Kidney (tissue), 14 donors: ENCODE results near the gene TEX264. TPM values are rescaled to one million over a fixed set of nuclear protein-coding genes. Genes with fewer than 3 reads are reported as not detected.

ENCODE experiments used
- DNase-seq, 5 donors: peaks; one replicate each; pipeline ENCODE4 v3.0.0-alpha.2; 2013 to 2020
- FAIRE-seq: peaks from 2 replicates; lab custom pipeline; 2012; peaks lifted over from hg19 to GRCh38; lab: Jason Lieb, UNC
- H3K27ac ChIP-seq, 2 donors: one replicate each; pipeline ENCODE4 v1.7.0; 2013; ENCODE audit warnings: low read depth in 2 of 2, low read length in 2 of 2, inconsistent platforms in 1 of 2
- H3K27me3 ChIP-seq: one replicate; pipeline ENCODE4 v1.7.1; 2013; ENCODE audit warnings: low read length, inconsistent platforms; ENCODE audit not compliant: control insufficient read depth, insufficient read depth
- H3K36me3 ChIP-seq, 3 donors: one replicate each; pipeline versions ENCODE4 v1.7.0 to v1.7.1; 2013; ENCODE audit warnings: low read length in 3 of 3, control low read depth in 1 of 3, inconsistent platforms in 1 of 3; ENCODE audit not compliant: insufficient read depth in 3 of 3, control insufficient read depth in 2 of 3
- H3K4me1 ChIP-seq, 3 donors: one replicate each; pipeline versions ENCODE4 v1.7.0 to v1.7.1; 2013; ENCODE audit warnings: low read length in 3 of 3, inconsistent platforms in 1 of 3, low read depth in 1 of 3; ENCODE audit not compliant: control insufficient read depth in 2 of 3, insufficient read depth in 2 of 3
- H3K4me3 ChIP-seq, 3 donors: one replicate each; pipeline versions ENCODE4 v1.7.0 to v1.8.1; 2013; ENCODE audit warnings: low read length in 3 of 3, control low read depth in 1 of 3, inconsistent platforms in 1 of 3
- H3K9ac ChIP-seq, 3 donors: one replicate each; pipeline versions ENCODE4 v1.7.0 to v1.7.1; 2013; ENCODE audit warnings: low read length in 3 of 3, control low read depth in 1 of 3, inconsistent platforms in 1 of 3
- H3K9me3 ChIP-seq, 3 donors: one replicate each; pipeline versions ENCODE4 v1.7.0 to v1.7.1; 2013; ENCODE audit warnings: low read length in 3 of 3, control low read depth in 1 of 3, inconsistent platforms in 1 of 3; ENCODE audit not compliant: control insufficient read depth in 2 of 3, insufficient read depth in 1 of 3
- intact Hi-C: fragments of 100-400 bp; cut with DNase I; formaldehyde crosslinking; loops from one replicate; pipeline ENCODE4 v1.11.1; 2022
- polyA plus RNA-seq: library from polyadenylated mRNA; stranded (reverse); fragments of 350-450 nt; fragmentation: Illumina TruSeq; extraction: RNeasy Lipid Tissue Mini Kit (QIAGEN cat#74804); gene quantifications from one replicate; pipeline ENCODE4 v1.2.3, GENCODE V29; 2014; ENCODE audit warnings: low read depth, low replicate concordance; ENCODE audit not compliant: insufficient read depth
- total RNA-seq: library from RNA; stranded (reverse); fragmentation: NEBNext Ultra II Directional; extraction: Animal tissue kit (Norgen Biotek cat#: 25700); gene quantifications from one replicate; pipeline ENCODE4 v1.2.1, GENCODE V29; 2021
- TF ChIP-seq, protein P1 (sequence below): IDR thresholded peaks from 3 replicates; pipeline ENCODE4 v1.5.1; 2012; ENCODE audit warnings: mild to moderate bottlenecking, moderate library complexity, borderline replicate concordance; ENCODE audit not compliant: insufficient read depth; ENCODE audit errors: extremely low read depth
- donor health status: control.
- donor health status: control.
- donor health status: control.
- donor health status: control.
- donor health status: control.
- donor health status: DM: yes; HTN: yes; CAD: no.
- donor health status: Normal renal cell carcinoma (clear cell type).

TEX264 gene
- total and polyA plus RNA-seq, 2 donors from 2014 or later = 68.0 to 208 TPM

DNA sequence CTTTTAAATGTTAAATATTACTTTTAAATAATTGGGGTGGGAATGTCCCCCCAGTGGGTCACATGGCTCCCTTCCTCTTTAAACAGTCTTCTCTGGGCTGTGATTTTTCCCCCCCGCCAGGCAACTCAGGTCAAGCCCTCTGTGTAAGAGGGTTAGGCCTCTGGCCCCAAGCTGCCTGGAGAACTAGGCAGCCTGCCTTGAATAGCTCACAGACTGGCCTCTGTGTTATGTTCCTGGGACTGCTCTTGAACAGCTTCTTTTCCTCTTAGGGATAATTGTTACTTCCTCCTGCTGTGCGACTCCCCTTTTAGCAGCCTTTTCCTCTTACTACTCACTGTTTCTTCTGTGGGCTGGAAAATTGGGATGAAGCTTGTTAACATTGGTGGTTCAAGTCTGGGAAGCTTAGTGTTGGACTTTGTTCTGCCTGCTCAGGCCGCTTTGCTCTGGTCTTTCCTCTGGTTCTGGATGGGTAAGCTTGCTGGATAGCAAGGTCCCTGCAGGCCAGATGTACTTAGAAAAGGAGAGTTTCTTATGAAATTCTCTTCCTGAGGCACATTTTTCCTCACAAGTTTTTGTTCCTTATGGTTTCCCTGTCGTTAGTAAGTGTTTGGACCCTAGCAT, 2.2 kb downstream of the TEX264 start:
- Histone ChIP-seq H3K4me3 (peak overlapping the region in 1 of 3 donors; percentile 22), H3K27me3 (no peaks in the 10 kb centered on the region), H3K27ac (peak overlapping the region; percentile 79 to 93), H3K4me1 (peaks cover 2 to 49% (median 35%) of the 10 kb centered on the region in 3 donors), H3K9ac (peak overlapping the region in 1 of 3 donors; percentile 53), H3K36me3 (peaks cover 0 to 19% (median 14%) of the 10 kb centered on the region in 3 donors), H3K9me3 (no peaks in the 10 kb centered on the region)
- DNase-seq = peak in 2 of 5 donors; percentile 31 to 61
- intact Hi-C loops = no loop called here
- TF ChIP-seq, protein P1, sequence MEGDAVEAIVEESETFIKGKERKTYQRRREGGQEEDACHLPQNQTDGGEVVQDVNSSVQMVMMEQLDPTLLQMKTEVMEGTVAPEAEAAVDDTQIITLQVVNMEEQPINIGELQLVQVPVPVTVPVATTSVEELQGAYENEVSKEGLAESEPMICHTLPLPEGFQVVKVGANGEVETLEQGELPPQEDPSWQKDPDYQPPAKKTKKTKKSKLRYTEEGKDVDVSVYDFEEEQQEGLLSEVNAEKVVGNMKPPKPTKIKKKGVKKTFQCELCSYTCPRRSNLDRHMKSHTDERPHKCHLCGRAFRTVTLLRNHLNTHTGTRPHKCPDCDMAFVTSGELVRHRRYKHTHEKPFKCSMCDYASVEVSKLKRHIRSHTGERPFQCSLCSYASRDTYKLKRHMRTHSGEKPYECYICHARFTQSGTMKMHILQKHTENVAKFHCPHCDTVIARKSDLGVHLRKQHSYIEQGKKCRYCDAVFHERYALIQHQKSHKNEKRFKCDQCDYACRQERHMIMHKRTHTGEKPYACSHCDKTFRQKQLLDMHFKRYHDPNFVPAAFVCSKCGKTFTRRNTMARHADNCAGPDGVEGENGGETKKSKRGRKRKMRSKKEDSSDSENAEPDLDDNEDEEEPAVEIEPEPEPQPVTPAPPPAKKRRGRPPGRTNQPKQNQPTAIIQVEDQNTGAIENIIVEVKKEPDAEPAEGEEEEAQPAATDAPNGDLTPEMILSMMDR = no peak
- FAIRE-seq = no peak

DNA sequence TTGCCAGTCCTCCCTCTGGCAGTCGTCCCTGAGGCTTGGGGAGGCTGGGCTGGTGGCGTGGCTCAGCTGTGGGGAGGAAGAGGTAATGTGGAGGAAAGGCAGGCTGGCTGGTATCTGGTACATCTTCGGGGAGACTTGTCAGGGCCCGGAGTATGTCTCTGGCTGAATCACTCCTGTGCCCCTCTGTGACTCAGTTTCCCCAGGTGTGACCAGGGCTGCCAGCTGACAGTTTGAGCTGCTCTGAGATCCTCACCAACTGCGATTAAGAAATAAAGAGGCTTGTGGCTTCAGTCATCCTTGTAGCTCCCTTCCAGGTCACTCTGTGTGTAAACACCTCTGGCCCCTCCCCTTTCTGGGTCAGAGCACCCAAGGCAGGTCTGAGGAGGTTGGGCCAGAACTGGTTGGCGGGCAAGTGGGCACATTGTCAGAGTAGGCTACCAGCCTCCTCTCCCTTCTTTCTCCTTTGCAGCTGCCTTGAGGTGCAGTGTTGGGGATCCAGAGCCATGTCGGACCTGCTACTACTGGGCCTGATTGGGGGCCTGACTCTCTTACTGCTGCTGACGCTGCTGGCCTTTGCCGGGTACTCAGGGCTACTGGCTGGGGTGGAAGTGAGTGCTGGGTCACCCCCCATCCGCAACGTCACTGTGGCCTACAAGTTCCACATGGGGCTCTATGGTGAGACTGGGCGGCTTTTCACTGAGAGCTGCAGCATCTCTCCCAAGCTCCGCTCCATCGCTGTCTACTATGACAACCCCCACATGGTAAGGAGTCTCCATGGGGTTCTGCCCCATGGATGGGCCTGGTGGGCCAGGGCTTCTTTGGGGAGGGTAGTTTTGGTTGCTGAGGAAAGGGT, 3.0 kb downstream of the TEX264 start:
- TF ChIP-seq, protein P1 = no peak
- Histone ChIP-seq H3K4me1 (peaks cover 2 to 49% (median 35%) of the 10 kb centered on the region in 3 donors), H3K27ac (peak overlapping the region; percentile 79 to 93), H3K36me3 (peaks cover 0 to 26% (median 14%) of the 10 kb centered on the region in 3 donors), H3K27me3 (no peaks in the 10 kb centered on the region), H3K4me3 (peak overlapping the region in 1 of 3 donors; percentile 22), H3K9ac (peak overlapping the region in 1 of 3 donors; percentile 53), H3K9me3 (no peaks in the 10 kb centered on the region)
- DNase-seq = no peak
- intact Hi-C loops = no loop called here
- FAIRE-seq = no peak

DNA sequence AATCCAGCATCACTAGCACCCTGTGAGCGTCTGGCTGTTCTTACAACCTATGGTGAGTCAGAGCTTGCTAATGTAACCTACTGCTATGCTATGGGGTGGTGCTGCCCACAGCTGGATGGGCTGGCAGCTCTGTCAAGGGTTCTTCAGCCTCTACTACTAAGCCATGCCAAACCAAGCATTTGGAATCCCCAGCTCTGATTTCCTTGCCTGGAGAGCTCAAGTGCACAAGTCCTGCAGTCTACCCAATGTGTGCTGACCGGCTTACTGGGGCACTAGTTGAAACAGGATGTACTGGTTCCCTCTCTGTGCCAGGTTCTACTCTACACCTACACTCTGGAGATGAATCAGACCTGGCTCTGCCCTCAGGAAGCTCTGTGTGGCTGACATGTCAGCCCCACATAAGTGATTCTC, 4.2 kb downstream of the TEX264 start:
- Histone ChIP-seq H3K4me3 (no peak overlapping the region), H3K4me1 (peaks cover 2 to 49% (median 35%) of the 10 kb centered on the region in 3 donors), H3K9ac (no peak overlapping the region), H3K9me3 (no peaks in the 10 kb centered on the region), H3K27ac (no peak overlapping the region), H3K27me3 (no peaks in the 10 kb centered on the region), H3K36me3 (peaks cover 0 to 26% (median 14%) of the 10 kb centered on the region in 3 donors)
- intact Hi-C loops = no loop called here
- no peak for FAIRE-seq
- TF ChIP-seq, protein P1 = no peak
- DNase-seq = no peak
